ENCODE data around the gene NBEA. TPM values are rescaled to one million over a fixed set of nuclear protein-coding genes. Genes with fewer than 3 reads are reported as not detected.

NBEA gene
- total RNA-seq, 4 donors from 2014 or later, result 4.4 to 6.2 (median 5.5) TPM

- TF ChIP-seq CTCF (IDR thresholded peaks at IDR 0.05; ENCODE audit: low read depth), result no peak
These were observed 650.4 kb downstream of the NBEA start for GRCh38 chr13:35592457-35592856.

- TF ChIP-seq CTCF (IDR thresholded peaks at IDR 0.05; ENCODE audit: low read depth), result no peak
These were observed 651.6 kb downstream of the NBEA start for GRCh38 chr13:35593651-35594050.

GRCh38 chr13:35594096-35594495 lies 652.0 kb downstream of the NBEA start:
- TF ChIP-seq CTCF (IDR thresholded peaks at IDR 0.05; ENCODE audit: low read depth), result no peak

GRCh38 chr13:35595181-35595580 lies 653.1 kb downstream of the NBEA start:
- TF ChIP-seq CTCF (IDR thresholded peaks at IDR 0.05; ENCODE audit: low read depth), result no peak

- no peak for TF ChIP-seq CTCF (IDR thresholded peaks at IDR 0.05; ENCODE audit: low read depth)
These were observed 654.4 kb downstream of the NBEA start for GRCh38 chr13:35596321-35597030.

GRCh38 chr13:35597451-35597850 lies 655.4 kb downstream of the NBEA start:
- TF ChIP-seq CTCF (IDR thresholded peaks at IDR 0.05; ENCODE audit: low read depth), result no peak

- no peak for TF ChIP-seq CTCF (IDR thresholded peaks at IDR 0.05; ENCODE audit: low read depth)
These were observed 656.2 kb downstream of the NBEA start for GRCh38 chr13:35598233-35598632.
